Measurements from ENCODE around the gene EXD3. TPM values are rescaled to one million over a fixed set of nuclear protein-coding genes. Genes with fewer than 3 reads are reported as not detected.

Gene EXD3
- total and polyA plus RNA-seq, 9 of the 15 experiments (the other 6 are each of a cell fraction or from before 2014, with no cell fraction given): 0.29 to 12.5 (median 3.9) TPM

DNA sequence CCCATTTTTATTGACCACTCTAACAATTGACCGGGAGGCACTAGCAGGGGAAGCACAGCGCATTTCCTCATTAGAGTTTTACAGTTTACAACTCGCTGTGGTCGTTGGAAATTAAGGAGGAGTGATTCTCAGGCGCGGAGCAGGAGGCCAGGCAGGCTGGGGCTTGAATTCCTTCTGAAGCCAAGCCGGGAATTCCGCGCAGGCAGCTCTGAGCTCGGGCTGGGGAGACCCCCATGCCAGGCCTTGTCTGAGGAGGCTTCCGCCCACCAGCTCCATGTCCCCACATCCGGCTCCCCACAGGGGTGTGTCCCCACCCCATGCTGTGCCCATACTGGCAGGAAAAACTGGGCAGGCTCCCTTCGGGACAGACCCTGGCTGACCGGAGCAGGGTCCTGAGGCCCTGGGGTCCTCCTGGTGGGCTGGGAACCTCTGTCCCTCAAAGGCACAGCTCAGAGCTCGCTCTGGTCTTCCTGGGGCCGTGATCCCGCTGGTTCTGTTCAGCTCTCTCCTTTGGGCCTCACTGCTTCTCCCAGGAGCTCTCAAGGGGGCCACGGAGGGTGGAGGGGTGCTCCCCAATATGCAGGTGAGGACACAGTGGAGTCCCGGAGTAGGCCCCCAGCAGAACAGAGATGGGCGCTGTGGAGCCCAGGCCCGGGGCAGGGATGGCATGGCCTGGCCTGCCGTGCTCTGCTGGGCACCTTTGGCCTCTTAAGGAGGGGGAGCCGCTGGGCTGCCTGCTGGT, 119.6 kb downstream of the EXD3 start (continued):
- TF ChIP-seq, protein P1, sequence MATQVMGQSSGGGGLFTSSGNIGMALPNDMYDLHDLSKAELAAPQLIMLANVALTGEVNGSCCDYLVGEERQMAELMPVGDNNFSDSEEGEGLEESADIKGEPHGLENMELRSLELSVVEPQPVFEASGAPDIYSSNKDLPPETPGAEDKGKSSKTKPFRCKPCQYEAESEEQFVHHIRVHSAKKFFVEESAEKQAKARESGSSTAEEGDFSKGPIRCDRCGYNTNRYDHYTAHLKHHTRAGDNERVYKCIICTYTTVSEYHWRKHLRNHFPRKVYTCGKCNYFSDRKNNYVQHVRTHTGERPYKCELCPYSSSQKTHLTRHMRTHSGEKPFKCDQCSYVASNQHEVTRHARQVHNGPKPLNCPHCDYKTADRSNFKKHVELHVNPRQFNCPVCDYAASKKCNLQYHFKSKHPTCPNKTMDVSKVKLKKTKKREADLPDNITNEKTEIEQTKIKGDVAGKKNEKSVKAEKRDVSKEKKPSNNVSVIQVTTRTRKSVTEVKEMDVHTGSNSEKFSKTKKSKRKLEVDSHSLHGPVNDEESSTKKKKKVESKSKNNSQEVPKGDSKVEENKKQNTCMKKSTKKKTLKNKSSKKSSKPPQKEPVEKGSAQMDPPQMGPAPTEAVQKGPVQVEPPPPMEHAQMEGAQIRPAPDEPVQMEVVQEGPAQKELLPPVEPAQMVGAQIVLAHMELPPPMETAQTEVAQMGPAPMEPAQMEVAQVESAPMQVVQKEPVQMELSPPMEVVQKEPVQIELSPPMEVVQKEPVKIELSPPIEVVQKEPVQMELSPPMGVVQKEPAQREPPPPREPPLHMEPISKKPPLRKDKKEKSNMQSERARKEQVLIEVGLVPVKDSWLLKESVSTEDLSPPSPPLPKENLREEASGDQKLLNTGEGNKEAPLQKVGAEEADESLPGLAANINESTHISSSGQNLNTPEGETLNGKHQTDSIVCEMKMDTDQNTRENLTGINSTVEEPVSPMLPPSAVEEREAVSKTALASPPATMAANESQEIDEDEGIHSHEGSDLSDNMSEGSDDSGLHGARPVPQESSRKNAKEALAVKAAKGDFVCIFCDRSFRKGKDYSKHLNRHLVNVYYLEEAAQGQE (IDR thresholded peaks at IDR 0.05; ENCODE audit: borderline replicate concordance): no peak
- TF ChIP-seq, protein P1 (CRISPR knock-in tag; IDR thresholded peaks at IDR 0.05; ENCODE audit: low read depth): no peak
- no peak for TF ChIP-seq FOSL1 (tag; conservative IDR thresholded peaks at IDR 0.05)
- no peak for TF ChIP-seq ZMIZ1 (IDR thresholded peaks at IDR 0.05; ENCODE audit: low read depth in 2 of 2, low read length in 2 of 2)
- TF ChIP-seq DACH1 (IDR thresholded peaks at IDR 0.05; ENCODE audit: partially characterized antibody): no peak
- no peak for TF ChIP-seq MAFF (IDR thresholded peaks at IDR 0.05; ENCODE audit: low read length)
- peak; percentile 31; the same call in 1 of the 2 replicates for TF ChIP-seq POLR2G (IDR thresholded peaks at IDR 0.05; ENCODE audit: low read depth, low read length)
- TF ChIP-seq FOXK1 (CRISPR knock-in tag; IDR thresholded peaks at IDR 0.05; ENCODE audit: borderline replicate concordance): no peak
- no peak for TF ChIP-seq TEAD2 (tag; IDR thresholded peaks at IDR 0.05)
- TF ChIP-seq ZFP1 (CRISPR knock-in tag; IDR thresholded peaks at IDR 0.05): no peak
- TF ChIP-seq ZNF354B (CRISPR knock-in tag; IDR thresholded peaks at IDR 0.05): no peak
- no peak for TF ChIP-seq GABPB1 (CRISPR knock-in tag; IDR thresholded peaks at IDR 0.05)
- no peak for TF ChIP-seq NR4A1 (CRISPR knock-in tag; IDR thresholded peaks at IDR 0.05)
- TF ChIP-seq NR4A1 (tag; IDR thresholded peaks at IDR 0.05): no peak
- TF ChIP-seq POLR2H (tag; IDR thresholded peaks at IDR 0.05; ENCODE audit: low read depth): no peak
- no peak for TF ChIP-seq XRCC3 (IDR thresholded peaks at IDR 0.05)
- TF ChIP-seq KDM2B (CRISPR knock-in tag; IDR thresholded peaks at IDR 0.05): no peak
